Body of pancreas (tissue), 4 donors: ENCODE measurements around the gene TSPAN3.

ENCODE experiments used
- CTCF ChIP-seq, 7 experiments: fragments of 450-650 bp in 4 of 7; fragments of 200-600 bp in 3 of 7; sonication (generic) in 3 of 7; IDR thresholded peaks; one replicate each; pipeline ENCODE4 v1.5.1; 2016 to 2019; ENCODE audit warnings: antibody characterized with exemption in 7 of 7
- POLR2A ChIP-seq, 3 donors: fragments of 450-650 bp; IDR thresholded peaks; one replicate each; pipeline ENCODE4 v1.6.1; 2016; ENCODE audit warnings: antibody characterized with exemption in 3 of 3, mild to moderate bottlenecking in 2 of 3

- TF ChIP-seq POLR2A (IDR thresholded peaks at IDR 0.05) = no peak
- TF ChIP-seq CTCF (IDR thresholded peaks at IDR 0.05) = no peak
Observed at GRCh38 chr15:77026501-77027110, 44.3 kb downstream of the TSPAN3 start.
